Retinal pigment epithelial cell (primary cell): Measurements from ENCODE around the gene SPOCK3.

Experiments
- DNase-seq: peaks from one replicate; pipeline ENCODE4 v3.0.0-alpha.2; 2010; ENCODE audit warnings: low read depth
- H3K4me3 ChIP-seq: 2 replicates; pipeline ENCODE4 v1.5.1; 2011; ENCODE audit warnings: mild to moderate bottlenecking, low read length, control low read depth, moderate library complexity
- CTCF ChIP-seq: conservative IDR thresholded peaks from 2 replicates; pipeline ENCODE4 v1.5.1; 2011; ENCODE audit warnings: low read depth, low read length, control low read depth, inconsistent platforms

SPOCK3 gene

GRCh38 chr4:166842795-166843261 is 391.5 kb downstream of the SPOCK3 start:
- no peak for DNase-seq
- no peak overlapping the region for H3K4me3 ChIP-seq
- no peak for TF ChIP-seq CTCF

GRCh38 chr4:166839615-166840251 is 394.6 kb downstream of the SPOCK3 start:
- H3K4me3 ChIP-seq: no peak overlapping the region
- DNase-seq: no peak
- TF ChIP-seq CTCF: no peak

GRCh38 chr4:166838975-166839614 is 395.2 kb downstream of the SPOCK3 start:
- DNase-seq: no peak
- TF ChIP-seq CTCF: no peak

GRCh38 chr4:166836865-166837264 is 397.4 kb downstream of the SPOCK3 start:
- DNase-seq: no peak
- no peak overlapping the region for H3K4me3 ChIP-seq
- no peak for TF ChIP-seq CTCF

More at GRCh38 chr4:166838975-166839614, 395.2 kb downstream of the SPOCK3 start:
- no peak overlapping the region for H3K4me3 ChIP-seq

GRCh38 chr4:166827629-166828028 is 406.7 kb downstream of the SPOCK3 start:
- no peak for TF ChIP-seq CTCF
- no peak for DNase-seq

GRCh38 chr4:166827167-166827566 is 407.1 kb downstream of the SPOCK3 start:
- TF ChIP-seq CTCF: no peak
- DNase-seq: no peak
- H3K4me3 ChIP-seq: no peak overlapping the region

More at GRCh38 chr4:166827629-166828028, 406.7 kb downstream of the SPOCK3 start:
- no peak overlapping the region for H3K4me3 ChIP-seq

GRCh38 chr4:166823848-166824247 is 410.4 kb downstream of the SPOCK3 start:
- H3K4me3 ChIP-seq: no peak overlapping the region
- TF ChIP-seq CTCF: no peak

More at GRCh38 chr4:166823848-166824247, 410.4 kb downstream of the SPOCK3 start:
- no peak for DNase-seq
